ENCODE measurements around the gene SH3PXD2A.

The SH3PXD2A gene

GRCh38 chr10:103548006-103548405, 307.4 kb downstream of the SH3PXD2A start:
- no peak for DNase-seq (ENCODE audit: low spot score in 2 of 2)
- Mint-ChIP-seq H3K4me1 (peaks cover 6% of the 10 kb centered on the region), H3K36me3 (ENCODE audit: insufficient read depth) (no peaks in the 10 kb centered on the region), H3K27me3 (peaks cover 28% of the 10 kb centered on the region), H3K9me3 (no peaks in the 10 kb centered on the region), H3K27ac (ENCODE audit: low read depth) (no peak overlapping the region), H3K4me3 (no peak overlapping the region)
- ATAC-seq (replicated peaks; ENCODE audit: extremely low read depth, poor library complexity, severe bottlenecking) = no peak

GRCh38 chr10:103547391-103547946, 307.9 kb downstream of the SH3PXD2A start:
- no peak for DNase-seq (ENCODE audit: low spot score in 2 of 2)
- Mint-ChIP-seq H3K9me3 (no peaks in the 10 kb centered on the region), H3K27me3 (peaks cover 27% of the 10 kb centered on the region), H3K4me3 (no peak overlapping the region), H3K4me1 (peaks cover 12% of the 10 kb centered on the region), H3K36me3 (ENCODE audit: insufficient read depth) (no peaks in the 10 kb centered on the region), H3K27ac (ENCODE audit: low read depth) (no peak overlapping the region)
- ATAC-seq (replicated peaks; ENCODE audit: extremely low read depth, poor library complexity, severe bottlenecking) = no peak

DNA sequence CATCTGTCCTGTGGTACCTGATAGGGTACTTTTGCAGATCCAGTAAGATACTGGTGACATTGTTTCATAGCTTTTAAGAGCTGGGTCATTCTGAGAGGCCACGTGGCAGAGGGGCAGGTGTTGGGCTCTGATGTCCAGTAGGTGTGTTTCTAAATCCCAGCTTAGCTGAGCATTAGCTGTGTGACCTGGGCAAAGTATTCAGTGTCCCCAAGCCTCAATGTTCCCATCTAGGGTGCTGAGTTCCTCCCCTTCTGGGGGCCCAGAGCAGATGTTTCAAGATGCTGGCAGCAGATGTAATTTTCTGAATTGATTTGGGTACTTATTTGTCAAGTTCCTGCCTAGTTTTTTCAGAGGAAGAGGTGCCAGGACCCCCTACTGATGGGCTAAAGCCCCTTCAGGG, 309.0 kb downstream of the SH3PXD2A start:
- no peaks in the 10 kb centered on the region for H3K9me3 Mint-ChIP-seq
- no peak for DNase-seq (ENCODE audit: low spot score in 2 of 2)
- H3K4me3 Mint-ChIP-seq = no peak overlapping the region
- H3K4me1 Mint-ChIP-seq = peaks cover 12% of the 10 kb centered on the region
- no peak overlapping the region for H3K27ac Mint-ChIP-seq (ENCODE audit: low read depth)
- H3K27me3 Mint-ChIP-seq = peaks cover 22% of the 10 kb centered on the region
- ATAC-seq (replicated peaks; ENCODE audit: extremely low read depth, poor library complexity, severe bottlenecking) = no peak
- no peaks in the 10 kb centered on the region for H3K36me3 Mint-ChIP-seq (ENCODE audit: insufficient read depth)

DNA sequence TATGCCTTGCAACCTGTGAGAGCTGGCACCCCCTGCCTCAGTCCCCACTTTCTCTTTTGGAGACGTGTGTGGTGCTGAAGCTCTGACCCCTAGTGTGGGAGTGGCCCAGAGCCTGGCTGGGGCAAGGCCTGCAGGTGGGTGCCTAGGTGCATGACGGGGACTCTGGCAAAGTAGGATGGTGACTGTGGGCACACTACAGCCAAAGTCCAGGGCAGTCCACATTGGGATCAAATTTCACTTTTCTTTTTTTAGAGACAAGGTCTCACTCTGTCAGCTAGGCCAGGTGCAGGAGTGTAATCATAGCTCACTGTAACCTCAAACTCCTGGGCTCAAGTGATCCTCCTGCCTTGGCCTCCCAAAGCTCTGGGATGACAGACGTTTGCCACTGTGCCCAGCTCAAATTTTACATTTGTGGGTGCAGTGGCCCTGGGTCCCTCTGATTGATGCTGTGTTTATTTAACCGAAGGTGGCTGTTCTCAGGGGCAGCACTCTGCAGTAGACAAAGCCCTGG, 309.6 kb downstream of the SH3PXD2A start:
- DNase-seq (ENCODE audit: low spot score in 2 of 2) (no peak), ATAC-seq (replicated peaks; ENCODE audit: extremely low read depth, poor library complexity, severe bottlenecking) (no peak)
- Mint-ChIP-seq H3K27me3 (peaks cover 28% of the 10 kb centered on the region), H3K4me1 (peaks cover 12% of the 10 kb centered on the region), H3K9me3 (no peaks in the 10 kb centered on the region), H3K36me3 (ENCODE audit: insufficient read depth) (no peaks in the 10 kb centered on the region), H3K27ac (ENCODE audit: low read depth) (no peak overlapping the region), H3K4me3 (no peak overlapping the region)

GRCh38 chr10:103545366-103545765, 310.0 kb downstream of the SH3PXD2A start:
- ATAC-seq (replicated peaks; ENCODE audit: extremely low read depth, poor library complexity, severe bottlenecking) (no peak), DNase-seq (ENCODE audit: low spot score in 2 of 2) (no peak)
- H3K27me3 Mint-ChIP-seq = peaks cover 32% of the 10 kb centered on the region
- no peaks in the 10 kb centered on the region for H3K9me3 Mint-ChIP-seq
- H3K36me3 Mint-ChIP-seq (ENCODE audit: insufficient read depth) = no peaks in the 10 kb centered on the region
- no peak overlapping the region for H3K4me3 Mint-ChIP-seq
- peaks cover 12% of the 10 kb centered on the region for H3K4me1 Mint-ChIP-seq
- no peak overlapping the region for H3K27ac Mint-ChIP-seq (ENCODE audit: low read depth)

DNA sequence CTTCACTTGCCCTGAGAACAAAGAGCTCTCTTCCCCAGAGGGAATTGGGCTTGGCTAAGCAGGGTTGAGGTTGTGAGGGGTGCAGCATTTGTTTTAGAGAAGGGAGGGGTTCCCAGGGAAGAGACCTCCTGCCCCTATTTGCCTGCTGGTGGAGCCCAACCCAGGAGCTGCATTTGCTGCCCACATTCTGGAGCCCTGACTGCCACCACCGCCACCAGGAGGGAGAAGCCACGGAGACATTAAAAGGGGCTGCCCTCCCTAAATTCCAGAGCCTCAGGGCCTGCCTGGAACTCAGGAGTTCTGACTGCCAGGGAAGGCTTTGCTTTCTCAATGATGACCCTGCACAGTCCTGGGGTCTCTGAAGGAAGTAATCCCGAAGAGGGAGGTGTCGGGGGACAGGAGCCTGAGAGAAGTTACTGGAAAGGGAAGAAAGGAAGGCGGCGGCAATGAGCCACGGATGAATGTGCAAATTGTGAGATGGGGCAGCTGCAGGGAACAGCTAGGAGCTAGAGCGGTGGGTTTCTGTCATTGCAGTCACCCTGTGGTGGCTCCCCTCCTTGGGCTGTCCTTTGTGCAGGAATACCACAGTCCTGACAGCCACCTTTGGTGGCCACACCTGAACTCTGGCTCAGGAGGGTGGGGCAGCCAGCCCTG, 310.6 kb downstream of the SH3PXD2A start:
- Mint-ChIP-seq H3K9me3 (no peaks in the 10 kb centered on the region), H3K27ac (ENCODE audit: low read depth) (no peak overlapping the region), H3K27me3 (peaks cover 38% of the 10 kb centered on the region), H3K4me1 (peaks cover 12% of the 10 kb centered on the region), H3K4me3 (no peak overlapping the region), H3K36me3 (ENCODE audit: insufficient read depth) (no peaks in the 10 kb centered on the region)
- no peak for ATAC-seq (replicated peaks; ENCODE audit: extremely low read depth, poor library complexity, severe bottlenecking)
- DNase-seq (ENCODE audit: low spot score in 2 of 2) = no peak
